HG03097 (cell line): Measurements from ENCODE around the gene HRCT1.

Source experiments
- ATAC-seq: cut with Tn5 transposase; IDR thresholded peaks from one replicate; pipeline ENCODE4 v1.9.1; 2021; ENCODE audit not compliant: unreplicated experiment, low FRiP score

Gene HRCT1

GRCh38 chr9:35939679-35940250 lies 33.8 kb downstream of the HRCT1 start:
- ATAC-seq = no peak

DNA sequence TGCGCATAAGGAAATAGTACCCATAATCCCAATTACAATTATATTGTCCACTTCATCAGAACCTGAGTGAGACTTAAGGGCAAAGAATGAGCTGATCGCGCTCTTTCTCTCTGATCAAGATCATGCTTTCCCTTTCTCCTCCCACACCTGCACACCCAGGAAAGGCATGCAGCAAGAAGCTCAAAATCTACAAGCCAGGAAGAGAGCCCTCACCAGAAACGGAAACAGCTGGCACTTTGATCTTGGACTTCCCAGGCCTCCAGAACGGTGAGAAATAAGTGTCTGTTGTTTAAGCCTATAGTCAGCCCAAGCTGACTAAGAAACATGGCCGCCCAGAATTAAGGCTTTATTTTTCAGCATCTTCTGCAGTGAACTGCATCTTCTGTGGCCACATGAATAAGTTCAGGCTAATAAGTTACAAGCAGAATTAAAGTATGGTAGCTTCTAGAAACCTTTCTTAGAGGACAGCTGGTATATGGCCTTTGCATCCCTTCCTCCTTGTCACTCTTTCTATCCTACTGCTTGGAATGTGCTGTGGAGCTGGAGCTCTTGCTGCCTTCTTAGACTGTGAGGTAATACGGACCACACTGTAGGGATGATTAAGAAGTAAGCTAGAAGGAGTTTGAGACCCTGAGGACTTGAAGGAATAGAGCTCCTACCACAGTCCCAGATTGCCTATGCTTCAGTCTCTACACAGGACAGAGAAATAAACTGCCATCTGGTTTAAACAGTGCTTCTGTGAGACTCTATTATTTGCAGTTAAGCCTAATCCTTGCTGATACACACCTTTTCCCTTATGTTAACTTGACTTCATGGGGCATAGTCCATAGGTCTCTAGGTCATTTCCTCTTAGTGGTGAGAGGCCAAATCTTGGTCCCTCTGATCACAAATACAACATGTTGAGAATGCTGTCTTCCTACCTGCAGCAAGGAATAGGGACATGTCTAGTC lies 34.7 kb downstream of the HRCT1 start:
- no peak for ATAC-seq

DNA sequence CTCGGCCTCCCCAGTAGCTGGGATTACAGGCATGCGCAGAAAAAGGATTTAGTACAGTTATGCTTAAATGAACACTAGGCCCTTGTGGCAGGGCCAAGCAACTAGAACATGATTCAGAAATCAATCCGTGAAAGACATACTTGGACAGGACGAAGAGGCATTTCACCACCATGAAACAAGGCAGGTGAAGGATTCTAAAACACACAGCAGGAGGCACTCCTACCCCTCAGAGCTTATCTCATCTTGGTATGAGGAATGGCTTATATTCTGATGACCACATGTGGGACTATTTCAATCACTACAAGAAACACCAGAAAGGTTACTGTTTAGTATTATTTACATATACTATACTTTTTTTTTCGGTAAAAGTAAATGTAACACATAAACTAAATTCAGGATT lies 36.3 kb downstream of the HRCT1 start:
- ATAC-seq = no peak

DNA sequence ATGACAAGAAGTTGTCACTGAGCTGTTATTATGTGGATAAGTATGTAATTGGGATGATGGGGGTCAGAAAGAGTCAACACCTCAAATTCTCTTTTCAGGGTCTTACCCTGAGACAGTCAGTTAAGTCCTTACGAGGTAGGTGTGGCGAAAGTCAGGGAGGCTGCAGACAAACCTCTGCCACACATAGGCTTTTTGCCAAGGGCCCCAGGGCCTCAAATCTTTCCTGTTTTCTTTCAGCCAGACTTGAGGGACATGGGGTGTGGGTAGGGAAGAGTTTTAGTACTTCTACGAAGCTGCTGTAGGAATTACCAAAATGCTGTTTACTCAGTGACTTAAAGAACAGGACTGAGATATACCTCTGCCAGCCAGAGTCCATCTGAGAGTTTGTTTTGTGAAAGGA lies 38.2 kb downstream of the HRCT1 start:
- ATAC-seq = no peak

DNA sequence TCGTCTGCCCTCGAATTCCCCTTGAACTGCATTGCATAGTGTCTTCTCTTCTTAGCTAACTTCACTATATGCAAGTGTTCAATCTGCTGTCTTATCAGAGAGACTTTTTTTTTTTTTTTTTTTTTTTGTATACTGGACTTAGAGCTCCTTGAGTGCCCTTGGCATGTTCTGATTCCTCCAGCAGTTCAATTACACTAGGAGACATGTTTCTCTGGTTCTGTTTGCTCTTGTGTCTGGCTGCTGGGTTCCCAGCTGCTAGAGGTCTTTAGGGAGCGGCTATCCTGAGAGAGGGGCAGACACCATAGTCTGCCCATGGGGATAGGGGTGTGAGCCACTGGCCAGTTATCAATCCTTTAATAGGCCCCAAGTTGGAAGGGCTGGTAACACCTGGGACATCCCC lies 38.8 kb downstream of the HRCT1 start:
- ATAC-seq = no peak

GRCh38 chr9:35945341-35946018 lies 39.5 kb downstream of the HRCT1 start:
- no peak for ATAC-seq

DNA sequence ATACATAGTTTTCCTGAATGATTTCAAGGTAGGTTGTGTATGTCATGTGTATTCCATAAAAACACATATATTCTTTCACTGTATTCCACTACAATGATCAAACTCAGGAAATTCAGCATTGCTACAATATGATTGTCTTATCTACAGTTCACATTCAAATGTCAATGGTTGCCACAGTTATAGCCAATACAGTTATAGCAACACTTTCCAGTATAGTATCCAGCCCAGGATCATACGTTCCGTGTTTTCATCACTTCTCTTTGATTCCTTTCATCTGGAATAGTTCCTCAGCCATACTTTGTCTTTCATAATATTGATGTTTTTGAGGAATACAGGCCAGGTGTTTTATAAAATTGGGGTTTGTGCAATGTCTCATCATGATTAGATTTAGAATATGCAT lies 42.4 kb downstream of the HRCT1 start:
- ATAC-seq = no peak

DNA sequence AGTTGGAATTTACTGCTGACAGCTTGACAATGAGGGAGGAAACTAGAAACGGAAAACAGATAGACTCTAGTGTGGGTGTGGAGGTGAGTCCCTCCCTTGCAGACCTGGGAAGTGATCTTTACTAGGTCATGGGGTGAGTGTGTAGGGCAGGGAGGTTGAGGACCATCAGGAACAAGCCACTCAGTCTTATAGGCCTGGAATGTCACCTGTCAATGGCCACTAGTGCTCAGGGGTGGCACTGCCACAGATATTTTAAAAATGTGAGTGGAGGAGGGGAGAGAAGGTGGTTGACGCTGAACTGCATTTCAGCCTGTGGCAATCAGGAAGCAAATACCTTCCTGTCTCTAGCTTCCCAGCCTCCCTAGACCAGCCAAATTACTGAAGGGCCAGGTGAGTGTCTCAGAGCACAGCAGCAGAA lies 42.9 kb downstream of the HRCT1 start:
- ATAC-seq = no peak

DNA sequence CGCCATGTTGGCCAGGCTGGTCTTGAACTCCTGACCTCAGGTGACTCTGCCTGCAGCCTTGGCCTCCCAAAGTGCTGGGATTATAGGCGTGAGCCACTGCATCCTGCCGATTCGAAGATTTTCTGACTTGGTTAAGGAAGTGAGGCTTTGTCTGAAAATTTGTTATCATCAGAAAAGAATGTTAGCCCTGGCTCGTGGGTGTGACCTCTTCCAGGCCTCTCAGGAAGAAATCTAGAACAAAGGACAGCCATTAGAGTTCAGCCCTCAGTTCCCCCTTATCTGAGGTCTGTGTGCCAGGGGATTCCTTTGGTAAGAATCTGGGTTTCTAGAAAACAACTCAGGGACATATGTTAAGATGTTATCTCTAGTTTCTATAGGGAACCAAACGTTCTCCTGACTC lies 45.7 kb downstream of the HRCT1 start:
- no peak for ATAC-seq

DNA sequence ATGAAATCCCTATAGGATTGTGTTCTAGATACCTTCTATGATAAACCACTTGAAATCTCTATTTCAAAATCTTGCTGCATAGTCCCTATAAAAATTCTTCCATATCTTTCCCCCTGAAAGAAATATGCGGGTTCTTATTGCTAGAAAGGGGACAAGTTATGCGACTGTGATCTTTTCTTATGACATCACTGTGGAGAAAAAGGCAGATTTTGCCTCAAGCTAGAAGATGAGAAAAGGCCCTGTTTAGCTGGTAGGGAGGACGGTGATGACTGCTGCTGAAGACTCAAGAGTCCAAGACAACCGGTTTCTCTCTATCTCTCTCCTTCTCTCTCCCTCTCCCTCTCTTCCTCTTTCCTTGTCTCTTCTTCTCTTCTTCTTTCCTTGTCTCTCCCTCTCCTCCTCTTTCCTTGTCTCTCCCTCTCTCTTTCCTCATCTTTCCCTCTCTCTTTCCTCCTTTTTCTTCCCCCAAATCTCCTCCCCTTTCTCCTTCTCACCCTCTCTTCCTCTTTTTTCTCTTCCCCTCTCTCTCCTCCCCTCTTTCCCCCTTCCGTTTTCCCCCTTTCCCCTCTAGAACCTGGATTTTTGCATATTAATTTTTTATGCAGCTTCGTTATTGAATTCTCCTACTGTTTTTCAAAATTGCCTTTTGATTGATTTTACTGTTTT lies 46.7 kb downstream of the HRCT1 start:
- no peak for ATAC-seq

DNA sequence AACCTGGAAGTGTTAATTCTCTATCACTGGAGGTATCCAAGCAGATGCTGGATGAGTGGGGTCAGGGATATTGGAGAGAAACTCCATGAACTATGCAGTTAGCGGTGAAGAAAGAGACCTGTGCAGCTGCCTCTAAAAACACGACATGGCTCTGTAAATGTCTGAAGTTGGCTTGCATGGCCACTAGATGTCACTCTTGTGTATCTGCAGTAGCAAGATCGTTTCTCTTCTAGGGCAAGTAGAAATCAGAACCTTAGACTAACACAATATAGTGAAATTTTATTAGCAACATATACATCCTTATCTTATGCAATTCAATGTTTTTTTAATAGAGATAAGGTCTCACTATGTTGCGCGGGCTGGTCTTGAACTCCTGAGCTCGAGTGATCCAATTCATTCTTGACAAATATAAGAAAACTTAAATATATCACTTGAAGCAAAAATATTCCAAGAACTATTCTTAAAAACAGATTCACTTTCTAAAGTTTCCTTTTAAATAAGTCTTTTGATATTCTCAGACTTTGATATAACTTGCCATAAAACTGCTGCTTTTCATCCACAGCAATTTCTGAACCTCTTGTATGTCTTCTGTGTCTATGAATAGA lies 49.0 kb downstream of the HRCT1 start:
- no peak for ATAC-seq

- no peak for ATAC-seq
These were observed 50.6 kb downstream of the HRCT1 start for GRCh38 chr9:35956651-35957050.
